SK-N-SH treated with all-trans-retinoic acid at 6 μM for 48 hours (cell line): ENCODE results near the gene TMEM120B.

Experiments used
- ARNTL ChIP-seq: fragments of 450-650 bp; formaldehyde crosslinking; IDR thresholded peaks from 2 replicates; pipeline ENCODE4 v1.5.0; 2020; ENCODE audit warnings: low read depth, mild to moderate bottlenecking, moderate library complexity, borderline replicate concordance
- ESRRG ChIP-seq: fragments of 250-450 bp; sonication (Bioruptor Pico); IDR thresholded peaks from 2 replicates; pipeline ENCODE4 v1.6.1; 2021; ENCODE audit warnings: mild to moderate bottlenecking
- GLIS3 ChIP-seq: fragments of 250-450 bp; sonication (Bioruptor Pico); IDR thresholded peaks from 2 replicates; pipeline ENCODE4 v1.5.0; 2020; ENCODE audit warnings: mild to moderate bottlenecking, moderate library complexity
- ZFP30 ChIP-seq: fragments of 450-650 bp; formaldehyde crosslinking; IDR thresholded peaks from 2 replicates; pipeline ENCODE4 v1.5.0; 2022; ENCODE audit warnings: mild to moderate bottlenecking, moderate library complexity
- ZNF565 ChIP-seq: fragments of 450-650 bp; formaldehyde crosslinking; conservative IDR thresholded peaks from 2 replicates; pipeline ENCODE4 v1.5.0; 2020; ENCODE audit warnings: low read depth, mild to moderate bottlenecking, moderate library complexity
- ZNF70 ChIP-seq: fragments of 450-650 bp; formaldehyde crosslinking; IDR thresholded peaks from 2 replicates; pipeline ENCODE4 v1.5.0; 2020; ENCODE audit warnings: mild to moderate bottlenecking, moderate library complexity
- TF ChIP-seq, protein P1 (sequence below): fragments of 250-450 bp; sonication (Bioruptor Pico); IDR thresholded peaks from 2 replicates; pipeline ENCODE4 v1.5.1; 2020; ENCODE audit warnings: low read depth, mild to moderate bottlenecking, moderate library complexity

DNA sequence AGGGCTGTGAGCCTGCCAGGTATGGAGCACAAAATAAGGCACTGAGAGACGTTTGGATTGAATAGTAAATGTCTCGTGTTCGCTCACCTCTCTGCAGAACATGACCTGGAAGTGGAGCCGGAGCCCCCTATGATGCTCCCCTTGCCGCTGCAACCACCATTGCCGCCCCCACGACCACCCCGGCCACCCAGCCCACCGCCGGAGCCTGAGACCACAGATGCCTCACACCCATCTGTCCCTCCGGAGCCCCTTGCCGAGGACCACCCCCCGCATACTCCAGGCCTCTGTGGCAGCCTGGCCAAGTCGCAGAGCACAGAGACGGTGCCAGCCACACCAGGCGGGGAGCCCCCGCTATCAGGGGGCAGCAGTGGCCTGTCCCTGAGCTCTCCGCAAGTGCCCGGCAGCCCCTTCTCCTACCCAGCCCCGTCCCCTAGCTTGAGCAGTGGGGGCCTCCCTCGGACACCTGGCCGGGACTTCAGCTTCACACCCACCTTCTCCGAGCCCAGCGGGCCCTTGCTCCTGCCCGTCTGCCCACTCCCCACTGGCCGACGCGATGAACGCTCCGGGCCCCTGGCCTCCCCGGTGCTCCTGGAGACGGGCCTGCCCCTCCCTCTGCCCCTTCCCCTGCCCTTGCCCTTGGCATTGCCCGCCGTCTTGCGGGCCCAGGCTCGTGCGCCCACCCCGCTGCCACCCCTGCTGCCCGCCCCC is 110.0 kb downstream of the TMEM120B start:
- no peak for TF ChIP-seq GLIS3 (CRISPR knock-in tag)
- no peak for TF ChIP-seq ZNF565 (CRISPR knock-in tag)
- TF ChIP-seq ARNTL = no peak
- TF ChIP-seq ZNF70 (CRISPR knock-in tag) = no peak
- TF ChIP-seq ZFP30 = no peak
- no peak for TF ChIP-seq ESRRG
- TF ChIP-seq, protein P1, sequence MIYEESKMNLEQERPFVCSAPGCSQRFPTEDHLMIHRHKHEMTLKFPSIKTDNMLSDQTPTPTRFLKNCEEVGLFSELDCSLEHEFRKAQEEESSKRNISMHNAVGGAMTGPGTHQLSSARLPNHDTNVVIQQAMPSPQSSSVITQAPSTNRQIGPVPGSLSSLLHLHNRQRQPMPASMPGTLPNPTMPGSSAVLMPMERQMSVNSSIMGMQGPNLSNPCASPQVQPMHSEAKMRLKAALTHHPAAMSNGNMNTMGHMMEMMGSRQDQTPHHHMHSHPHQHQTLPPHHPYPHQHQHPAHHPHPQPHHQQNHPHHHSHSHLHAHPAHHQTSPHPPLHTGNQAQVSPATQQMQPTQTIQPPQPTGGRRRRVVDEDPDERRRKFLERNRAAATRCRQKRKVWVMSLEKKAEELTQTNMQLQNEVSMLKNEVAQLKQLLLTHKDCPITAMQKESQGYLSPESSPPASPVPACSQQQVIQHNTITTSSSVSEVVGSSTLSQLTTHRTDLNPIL (CRISPR knock-in tag) = no peak
